DND-41 (cell line): Measurements from ENCODE around the gene NT5DC3.

ENCODE experiments used
- ATAC-seq: fragments of 200-7000 bp; cut with Tn5 transposase; 3 replicates; pipeline ENCODE4 v1.9.1; 2021; ENCODE audit warnings: low read depth; ENCODE audit not compliant: insufficient read depth
- DNase-seq: peaks from one replicate; pipeline ENCODE4 v3.0.0-alpha.2; 2020
- H2AFZ ChIP-seq: 2 replicates; pipeline ENCODE4 v1.6.0; 2012; ENCODE audit warnings: low read depth, low read length
- H3K27ac ChIP-seq: 2 replicates; pipeline ENCODE4 v1.5.1; 2012; ENCODE audit warnings: low read length, inconsistent platforms
- H3K27me3 ChIP-seq: fragments of 200-600 bp; sonication (generic); 2 replicates; pipeline ENCODE4 v1.6.0; 2012; ENCODE audit warnings: low read length, mild to moderate bottlenecking, inconsistent platforms; ENCODE audit not compliant: insufficient read depth, poor library complexity
- H3K36me3 ChIP-seq: 2 replicates; pipeline ENCODE4 v1.5.1; 2012; ENCODE audit warnings: low read length, inconsistent platforms; ENCODE audit not compliant: insufficient read depth
- H3K4me1 ChIP-seq: 2 replicates; pipeline ENCODE4 v1.5.1; 2012; ENCODE audit warnings: mild to moderate bottlenecking, low read length; ENCODE audit not compliant: insufficient read depth
- H3K4me2 ChIP-seq: 2 replicates; pipeline ENCODE4 v1.6.0; 2012; ENCODE audit warnings: mild to moderate bottlenecking, moderate library complexity, low read length, inconsistent platforms; ENCODE audit not compliant: insufficient read depth
- H3K4me3 ChIP-seq, 2 experiments: fragments of 200-600 bp in 1 of 2; shearing (Covaris generic) in 1 of 2; 2 replicates each; pipeline ENCODE4 v1.5.1; 2012 to 2016; ENCODE audit warnings: inconsistent platforms in 2 of 2, low read length in 2 of 2, mild to moderate bottlenecking in 2 of 2, low read depth in 1 of 2, moderate library complexity in 1 of 2
- H3K79me2 ChIP-seq: 2 replicates; pipeline ENCODE4 v1.6.0; 2012; ENCODE audit warnings: low read length, inconsistent platforms; ENCODE audit not compliant: insufficient read depth
- H3K9ac ChIP-seq: 2 replicates; pipeline ENCODE4 v1.6.0; 2012; ENCODE audit warnings: low read depth, mild to moderate bottlenecking, inconsistent platforms, low read length, moderate library complexity
- H3K9me3 ChIP-seq: 2 replicates; pipeline ENCODE4 v1.5.1; 2012; ENCODE audit warnings: low read length, moderate library complexity, mild to moderate bottlenecking, inconsistent platforms; ENCODE audit not compliant: insufficient read depth, severe bottlenecking
- H4K20me1 ChIP-seq: 2 replicates; pipeline ENCODE4 v1.6.0; 2012; ENCODE audit warnings: low read length; ENCODE audit not compliant: insufficient read depth
- CTCF ChIP-seq: IDR thresholded peaks from 2 replicates; pipeline ENCODE4 v1.5.1; 2012; ENCODE audit warnings: borderline replicate concordance, low read length, moderate library complexity, mild to moderate bottlenecking; ENCODE audit not compliant: poor library complexity, severe bottlenecking; ENCODE audit errors: extremely low read depth
- EZH2 ChIP-seq: IDR thresholded peaks from 3 replicates; pipeline ENCODE4 v1.6.1; 2012; ENCODE audit warnings: borderline replicate concordance, low read depth, mild to moderate bottlenecking, moderate library complexity, low read length, inconsistent platforms; ENCODE audit not compliant: severe bottlenecking

Gene NT5DC3

GRCh38 chr12:103780093-103780440, 61.0 kb downstream of the NT5DC3 start:
- H3K9me3 ChIP-seq, result no peaks in the 10 kb centered on the region
- H3K36me3 ChIP-seq, result no peaks in the 10 kb centered on the region
- no peak for TF ChIP-seq CTCF
- no peak for TF ChIP-seq EZH2
- no peaks in the 10 kb centered on the region for H4K20me1 ChIP-seq
- H3K4me3 ChIP-seq, result no peak overlapping the region
- H3K4me1 ChIP-seq, result no peaks in the 10 kb centered on the region
- H3K27me3 ChIP-seq, result peaks cover 3% of the 10 kb centered on the region
- no peaks in the 10 kb centered on the region for H3K79me2 ChIP-seq
- DNase-seq, result no peak
- H3K27ac ChIP-seq, result no peak overlapping the region
- H3K4me2 ChIP-seq, result no peak overlapping the region
- H2AFZ ChIP-seq, result no peak overlapping the region
- ATAC-seq, result no peak
- H3K9ac ChIP-seq, result no peak overlapping the region

- H3K4me1 ChIP-seq, result no peaks in the 10 kb centered on the region
- peaks cover 3% of the 10 kb centered on the region for H3K27me3 ChIP-seq
- H3K4me2 ChIP-seq, result no peak overlapping the region
- H3K79me2 ChIP-seq, result no peaks in the 10 kb centered on the region
- H3K9me3 ChIP-seq, result no peaks in the 10 kb centered on the region
- no peak overlapping the region for H3K4me3 ChIP-seq
- DNase-seq (no peak), ATAC-seq (no peak)
- TF ChIP-seq EZH2 (no peak), CTCF (no peak)
- no peak overlapping the region for H3K9ac ChIP-seq
- H4K20me1 ChIP-seq, result no peaks in the 10 kb centered on the region
- H3K27ac ChIP-seq, result no peak overlapping the region
- H3K36me3 ChIP-seq, result no peaks in the 10 kb centered on the region
- no peak overlapping the region for H2AFZ ChIP-seq
Observed at GRCh38 chr12:103779410-103780092, 61.5 kb downstream of the NT5DC3 start.

GRCh38 chr12:103778781-103779180, 62.3 kb downstream of the NT5DC3 start:
- H3K9me3 ChIP-seq, result no peaks in the 10 kb centered on the region
- H3K27me3 ChIP-seq, result no peaks in the 10 kb centered on the region
- H3K27ac ChIP-seq, result no peak overlapping the region
- H2AFZ ChIP-seq, result no peak overlapping the region
- no peak overlapping the region for H3K4me3 ChIP-seq
- no peaks in the 10 kb centered on the region for H4K20me1 ChIP-seq
- H3K79me2 ChIP-seq, result no peaks in the 10 kb centered on the region
- H3K9ac ChIP-seq, result no peak overlapping the region
- TF ChIP-seq CTCF (no peak), EZH2 (no peak)
- no peak for ATAC-seq
- H3K4me2 ChIP-seq, result no peak overlapping the region
- H3K4me1 ChIP-seq, result no peaks in the 10 kb centered on the region
- no peaks in the 10 kb centered on the region for H3K36me3 ChIP-seq
- DNase-seq, result no peak
